GM12873 (cell line): Measurements from ENCODE around the gene TBC1D2.

Experiments used
- CTCF ChIP-seq: IDR thresholded peaks from 2 replicates; pipeline ENCODE4 v1.5.1; 2012; ENCODE audit warnings: low read depth, mild to moderate bottlenecking, moderate library complexity, low read length, control low read depth; ENCODE audit not compliant: insufficient read depth; ENCODE audit errors: missing control alignments

Gene TBC1D2

GRCh38 chr9:98172604-98173003, 82.8 kb downstream of the TBC1D2 start:
- TF ChIP-seq CTCF: no peak

GRCh38 chr9:98171176-98171925, 84.1 kb downstream of the TBC1D2 start:
- no peak for TF ChIP-seq CTCF

GRCh38 chr9:98168941-98169488, 86.4 kb downstream of the TBC1D2 start:
- TF ChIP-seq CTCF: no peak

- TF ChIP-seq CTCF: no peak
Observed at GRCh38 chr9:98168153-98168780, 87.2 kb downstream of the TBC1D2 start.

- TF ChIP-seq CTCF: no peak
Observed at GRCh38 chr9:98164912-98165311, 90.5 kb downstream of the TBC1D2 start.

GRCh38 chr9:98162613-98163012, 92.8 kb downstream of the TBC1D2 start:
- TF ChIP-seq CTCF: no peak

- TF ChIP-seq CTCF: no peak
Observed at GRCh38 chr9:98161851-98162250, 93.6 kb downstream of the TBC1D2 start.
